ENCODE data around the gene MOB1B. TPM values are rescaled to one million over a fixed set of nuclear protein-coding genes. Genes with fewer than 3 reads are reported as not detected.
A peak's percentile ranks its signal among the peaks of the same experiment; 100 is the strongest.
"Not testable (repeated sequence)": the region's sequence is repeated elsewhere in the genome, so short reads cannot be mapped to it uniquely, and the experiment has no call there.

The MOB1B gene
- total RNA-seq, 1 donor from 2014 or later = 48.2 TPM

- H3K27ac Mint-ChIP-seq = no peak overlapping the region
- H3K4me3 Mint-ChIP-seq = no peak overlapping the region
Measured at GRCh38 chr4:70885174-70885573, 17.0 kb upstream of the MOB1B start.

GRCh38 chr4:70892086-70892769 is 9.9 kb upstream of the MOB1B start:
- Mint-ChIP-seq H3K27ac (no peak overlapping the region), H3K4me3 (no peak overlapping the region), H3K36me3 (no peaks in the 10 kb centered on the region), H3K9me3 (no peaks in the 10 kb centered on the region), H3K4me1 (ENCODE audit: unreplicated experiment) (peaks cover 6% of the 10 kb centered on the region), H3K27me3 (no peaks in the 10 kb centered on the region)
- no peak for DNase-seq (ENCODE audit: extremely low spot score, unreplicated experiment)
- TF ChIP-seq CTCF (conservative IDR thresholded peaks at IDR 0.05) = no peak

More at GRCh38 chr4:70885174-70885573, 17.0 kb upstream of the MOB1B start:
- Mint-ChIP-seq H3K27me3 (no peaks in the 10 kb centered on the region), H3K36me3 (no peaks in the 10 kb centered on the region), H3K4me1 (ENCODE audit: unreplicated experiment) (peaks cover 6% of the 10 kb centered on the region), H3K9me3 (no peaks in the 10 kb centered on the region)
- TF ChIP-seq CTCF (conservative IDR thresholded peaks at IDR 0.05) = no peak
- DNase-seq (ENCODE audit: extremely low spot score, unreplicated experiment) = no peak

GRCh38 chr4:70893790-70894189 is 8.4 kb upstream of the MOB1B start:
- Mint-ChIP-seq H3K4me3 (no peak overlapping the region), H3K36me3 (no peaks in the 10 kb centered on the region), H3K9me3 (no peaks in the 10 kb centered on the region), H3K27ac (no peak overlapping the region), H3K4me1 (ENCODE audit: unreplicated experiment) (peaks cover 6% of the 10 kb centered on the region), H3K27me3 (no peaks in the 10 kb centered on the region)
- DNase-seq (ENCODE audit: extremely low spot score, unreplicated experiment) = no peak
- no peak for TF ChIP-seq CTCF (conservative IDR thresholded peaks at IDR 0.05)

GRCh38 chr4:70895405-70895804 is 6.8 kb upstream of the MOB1B start:
- no peak for TF ChIP-seq CTCF (conservative IDR thresholded peaks at IDR 0.05)
- peaks cover 6% of the 10 kb centered on the region for H3K4me1 Mint-ChIP-seq (ENCODE audit: unreplicated experiment)
- H3K4me3 Mint-ChIP-seq = no peak overlapping the region
- no peaks in the 10 kb centered on the region for H3K9me3 Mint-ChIP-seq
- H3K27me3 Mint-ChIP-seq = no peaks in the 10 kb centered on the region
- no peak for DNase-seq (ENCODE audit: extremely low spot score, unreplicated experiment)
- H3K27ac Mint-ChIP-seq = peak overlapping the region; percentile 34
- no peaks in the 10 kb centered on the region for H3K36me3 Mint-ChIP-seq

GRCh38 chr4:70895811-70896491 is 6.2 kb upstream of the MOB1B start:
- peak overlapping the region; percentile 34 for H3K27ac Mint-ChIP-seq
- no peak for DNase-seq (ENCODE audit: extremely low spot score, unreplicated experiment)

GRCh38 chr4:70898581-70898980 is 3.6 kb upstream of the MOB1B start:
- H3K4me1 Mint-ChIP-seq (ENCODE audit: unreplicated experiment) = peaks cover 16% of the 10 kb centered on the region
- not testable (repeated sequence) for H3K4me3 Mint-ChIP-seq; H3K36me3 Mint-ChIP-seq; H3K27me3 Mint-ChIP-seq; DNase-seq (ENCODE audit: extremely low spot score, unreplicated experiment); H3K27ac Mint-ChIP-seq; H3K9me3 Mint-ChIP-seq

More at GRCh38 chr4:70895811-70896491, 6.2 kb upstream of the MOB1B start:
- Mint-ChIP-seq H3K4me1 (ENCODE audit: unreplicated experiment) (peaks cover 6% of the 10 kb centered on the region), H3K36me3 (no peaks in the 10 kb centered on the region), H3K9me3 (no peaks in the 10 kb centered on the region), H3K4me3 (peak overlapping the region; percentile 40), H3K27me3 (no peaks in the 10 kb centered on the region)
- no peak for TF ChIP-seq CTCF (conservative IDR thresholded peaks at IDR 0.05)

Data from type B pancreatic cell (in vitro differentiated cells).